Activated CD4-positive, alpha-beta T cell treated with anti-CD3 and anti-CD28 coated beads for 48 hours (primary cell): ENCODE data around the gene FMN1.
"Not testable (repeated sequence)": the region's sequence is repeated elsewhere in the genome, so short reads cannot be mapped to it uniquely, and the experiment has no call there.

Experiments used
- DNase-seq: peaks from one replicate; pipeline ENCODE4 v3.0.0-alpha.2; 2020

FMN1 gene

DNA sequence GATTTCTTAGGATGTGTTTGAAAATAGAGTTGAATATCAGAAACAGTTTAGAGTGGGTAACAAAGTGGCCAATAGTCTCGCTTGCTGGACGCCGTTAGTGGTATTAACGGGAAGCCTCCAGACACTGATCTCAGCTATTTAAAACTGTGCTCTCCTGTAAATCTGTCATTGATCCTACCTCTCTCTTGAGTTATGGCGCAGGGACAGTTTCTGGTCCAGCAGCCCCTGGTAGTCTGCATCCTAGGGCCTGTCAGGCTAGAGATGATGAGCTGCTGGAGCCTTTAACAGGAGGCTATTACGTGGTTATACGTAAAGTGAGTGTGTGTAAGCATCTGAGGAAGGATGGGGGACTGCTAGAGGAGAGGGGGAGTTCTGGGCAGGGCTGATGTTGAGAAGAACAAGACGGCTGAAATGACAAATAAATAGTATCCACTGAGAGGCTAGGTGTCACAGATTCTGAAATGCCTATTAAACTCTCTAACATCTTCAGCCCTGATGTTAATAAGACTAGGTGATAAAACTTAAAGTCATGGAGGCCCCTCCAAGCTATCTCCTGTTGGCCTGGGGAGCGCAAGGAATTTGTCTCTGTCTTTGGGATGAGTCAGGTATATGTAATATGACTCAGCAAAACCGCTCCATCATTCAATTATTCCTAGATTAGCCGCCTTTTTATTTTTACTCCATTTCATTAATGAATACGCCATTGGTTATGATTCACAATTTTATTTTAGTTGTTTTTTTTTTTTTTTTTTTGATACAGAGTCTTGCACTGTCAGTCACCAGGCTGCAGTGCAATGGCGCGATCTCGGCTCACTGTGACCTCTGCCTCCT, 321.0 kb downstream of the FMN1 start:
- no peak for DNase-seq

DNA sequence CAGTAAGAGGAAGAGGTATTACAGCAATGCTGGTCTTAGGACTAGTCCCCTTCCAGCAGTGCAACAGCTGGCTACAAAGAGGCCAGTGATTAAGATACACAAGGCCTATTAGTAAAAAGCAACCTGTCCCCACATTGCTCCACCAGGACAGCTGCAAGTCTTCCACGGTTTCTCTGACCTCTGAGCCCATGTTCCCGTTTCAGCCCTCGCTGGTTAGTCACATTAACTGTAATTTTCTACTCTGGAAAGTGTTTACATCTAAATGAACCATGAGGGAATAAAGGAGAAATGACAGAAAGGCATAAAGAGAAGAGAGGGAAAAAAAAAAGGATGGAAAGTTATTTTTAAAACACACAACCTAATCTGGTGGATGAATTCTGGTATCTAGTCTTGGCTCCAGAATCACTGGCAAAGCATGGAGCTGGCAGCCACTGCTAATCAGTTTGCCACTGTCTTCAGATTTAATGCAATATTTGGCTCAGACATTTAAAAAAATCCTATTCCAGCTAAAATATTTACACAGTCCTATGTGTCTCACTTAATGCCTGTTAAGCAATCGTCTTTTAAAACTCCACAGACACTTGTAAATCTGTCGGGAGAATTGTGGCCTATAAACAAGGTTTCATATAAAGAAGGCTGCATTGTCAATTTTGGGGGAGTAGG, 321.8 kb downstream of the FMN1 start:
- DNase-seq = no peak

DNA sequence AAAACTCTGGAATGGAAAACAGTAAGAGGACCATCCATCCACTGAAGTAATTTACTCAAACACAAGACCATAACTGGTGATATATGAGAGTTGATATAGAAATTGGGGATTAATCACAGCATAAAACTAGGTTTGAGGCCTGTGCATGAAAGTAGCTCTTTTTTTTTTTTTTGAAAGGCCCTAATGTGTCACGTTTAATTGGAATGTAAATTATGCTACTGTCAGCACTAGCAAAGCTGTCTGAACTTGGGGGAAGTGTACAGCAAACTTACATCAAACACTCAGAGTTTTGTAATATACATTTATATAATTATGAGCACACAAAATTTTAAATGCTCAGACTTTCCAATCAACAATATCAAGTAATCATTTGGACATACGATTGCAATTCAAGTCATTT, 322.6 kb downstream of the FMN1 start:
- DNase-seq = no peak

DNA sequence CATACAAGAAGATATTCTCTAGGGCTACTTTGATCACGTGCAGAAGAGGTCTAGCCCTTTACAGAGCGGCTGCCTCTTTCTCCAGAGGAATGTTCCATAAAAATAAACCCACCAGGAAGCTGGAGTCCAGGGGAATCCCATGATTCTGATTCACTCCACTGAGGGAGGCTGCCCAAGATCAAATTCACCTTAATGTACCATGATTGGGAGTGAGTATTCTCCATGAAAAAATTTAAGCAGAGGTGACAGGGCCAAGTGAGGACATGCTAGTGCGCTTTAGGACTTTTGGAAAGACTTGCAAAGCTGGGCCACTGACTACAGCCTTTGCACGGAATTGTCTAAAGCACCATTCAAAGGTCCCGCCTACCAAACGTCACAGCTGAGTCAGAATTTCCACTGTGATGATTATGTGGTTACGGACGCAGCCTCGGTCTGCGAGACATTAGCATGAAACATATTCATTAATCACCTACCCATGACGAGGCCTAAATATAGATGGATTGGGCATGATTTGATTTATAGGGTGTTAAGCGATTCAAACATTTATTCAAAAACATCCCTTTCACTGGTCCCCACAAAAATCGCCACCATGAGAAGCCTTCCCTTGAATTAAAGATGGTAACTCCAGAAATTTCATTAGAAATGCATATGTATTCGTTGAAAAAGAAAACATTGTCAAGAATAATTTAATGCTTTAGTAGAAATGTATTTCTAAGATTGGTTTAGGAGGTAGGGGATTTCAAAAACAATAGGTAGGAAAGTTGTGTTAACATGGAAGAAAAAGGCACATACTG, 324.1 kb downstream of the FMN1 start:
- peak; percentile 4 for DNase-seq

DNA sequence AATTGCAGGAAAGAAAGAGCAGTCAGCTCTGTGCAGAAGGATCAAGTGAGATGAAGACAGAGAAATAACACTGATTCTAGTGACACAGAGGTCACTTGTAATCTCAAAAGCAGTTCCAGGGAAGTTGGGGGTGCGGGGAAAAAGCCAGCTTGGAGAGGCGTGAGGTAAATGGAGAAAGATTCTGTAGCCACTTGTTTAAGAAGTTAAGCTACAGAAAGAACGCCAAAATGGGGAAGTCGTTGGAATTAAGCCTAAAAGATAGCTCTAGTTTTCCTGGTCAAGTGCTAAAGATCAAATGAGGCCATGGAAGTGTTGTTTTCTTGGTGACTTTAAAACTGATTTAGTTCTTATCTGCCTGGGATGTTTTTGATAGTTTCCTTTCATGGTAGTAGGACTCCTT, 324.7 kb downstream of the FMN1 start:
- no peak for DNase-seq

DNA sequence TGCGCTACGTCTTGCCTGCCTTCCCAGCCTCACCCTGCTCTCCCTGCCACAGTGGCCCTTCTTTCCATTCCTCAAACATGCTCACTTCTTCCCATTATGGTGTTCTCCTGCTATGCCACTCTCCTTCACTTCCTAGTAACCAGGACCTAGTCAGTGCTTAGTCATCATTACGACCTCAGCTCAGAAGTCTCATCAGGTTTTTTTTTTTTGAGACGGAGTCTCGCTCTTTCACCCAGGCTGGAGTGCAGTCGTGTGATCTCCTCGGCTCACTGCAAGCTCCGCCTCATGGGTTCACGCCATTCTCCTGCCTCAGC, 327.2 kb downstream of the FMN1 start:
- DNase-seq = no peak

DNA sequence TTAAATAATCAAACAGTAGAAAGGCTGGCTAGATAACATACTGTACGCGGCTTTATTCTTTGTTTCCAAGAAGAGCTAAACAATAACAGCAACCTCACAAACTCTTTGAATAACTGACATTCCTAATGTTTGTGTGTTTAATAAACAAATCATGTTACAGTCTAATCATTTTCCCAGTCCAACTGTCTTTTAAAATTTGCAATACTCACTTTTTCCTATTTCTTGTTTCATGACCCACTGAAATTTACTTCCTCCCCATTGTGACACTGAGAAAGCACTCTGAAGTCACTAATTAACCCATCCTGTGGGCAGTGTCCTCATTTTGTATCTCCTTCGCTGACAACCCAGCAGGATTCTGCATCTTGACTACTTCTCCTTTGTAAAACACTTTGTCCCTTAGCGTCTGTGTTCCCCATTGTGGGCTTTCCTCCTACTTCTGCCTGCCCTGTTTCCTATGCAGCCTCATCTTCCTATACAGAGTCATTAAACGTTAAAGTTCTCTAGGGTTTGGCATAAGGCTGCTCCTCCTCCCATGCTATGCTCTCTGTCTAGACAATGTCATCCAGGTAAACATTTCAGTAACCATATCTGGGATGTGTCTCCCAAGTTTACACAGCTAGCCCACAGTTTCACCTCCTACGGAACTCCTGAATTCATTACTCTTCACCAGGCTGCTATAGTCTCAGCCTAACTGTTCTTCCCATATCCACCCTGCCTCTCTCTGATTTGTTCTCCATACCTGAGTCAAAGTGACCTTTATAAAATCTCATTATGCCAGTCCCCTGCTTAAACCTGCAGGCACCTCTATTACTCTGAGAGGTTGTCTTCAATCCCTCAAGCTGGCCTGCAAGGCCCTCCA, 327.8 kb downstream of the FMN1 start:
- no peak for DNase-seq

DNA sequence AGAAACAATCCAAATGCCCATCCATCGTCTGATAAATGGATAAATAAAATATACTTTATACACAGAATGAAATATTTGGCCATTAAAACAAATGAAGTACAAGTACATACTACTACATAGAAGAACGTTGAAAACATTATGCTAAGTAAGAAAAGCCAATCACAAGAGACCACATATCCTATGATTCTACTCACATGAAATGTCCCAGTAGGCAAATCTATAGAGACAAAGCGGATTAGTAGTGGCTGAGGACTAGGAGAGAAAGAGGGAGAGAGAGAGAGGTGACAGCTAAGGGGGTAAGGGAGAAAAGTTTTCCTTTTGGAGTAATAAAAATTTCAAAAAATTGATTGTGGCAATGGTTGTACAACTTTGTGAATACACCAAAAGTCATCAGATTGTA, 329.7 kb downstream of the FMN1 start:
- no peak for DNase-seq

DNA sequence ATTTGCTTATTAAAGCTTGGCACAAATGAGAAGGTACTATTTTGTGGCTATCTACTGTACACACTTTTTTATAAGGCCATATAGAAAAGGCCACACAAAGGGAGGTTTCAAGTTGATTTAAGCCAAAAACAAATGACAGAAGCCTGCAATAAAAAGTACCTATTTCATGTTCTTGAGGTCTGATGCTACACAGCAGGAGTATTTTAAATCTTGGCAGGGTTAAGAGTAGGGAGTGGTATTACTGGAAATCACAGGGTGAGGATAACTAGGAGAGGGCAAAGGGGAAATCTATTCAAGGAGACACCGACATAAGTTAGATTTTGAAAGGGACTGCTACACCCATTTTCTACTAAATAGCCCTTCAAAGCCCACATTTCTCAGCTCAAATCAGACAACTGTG, 330.5 kb downstream of the FMN1 start:
- DNase-seq = no peak

DNA sequence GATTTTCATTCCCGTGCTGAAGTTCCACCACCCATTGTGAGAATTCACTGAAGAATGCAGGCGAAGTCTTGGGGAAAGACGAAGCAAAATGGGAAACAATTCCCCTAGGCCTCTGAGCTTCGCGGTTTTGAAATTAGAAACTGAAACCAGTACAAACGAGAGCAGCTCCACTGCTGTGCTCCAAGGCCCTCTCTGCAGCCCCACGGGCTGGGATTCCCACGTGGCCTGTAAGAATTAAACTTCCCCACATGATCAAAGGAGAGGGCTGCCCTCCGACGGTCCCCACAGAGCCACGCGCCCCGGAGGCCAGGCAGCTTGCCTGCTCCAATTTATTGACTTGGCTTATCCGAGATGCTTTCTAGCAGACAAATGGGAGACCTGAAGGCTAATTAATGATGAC, 332.8 kb downstream of the FMN1 start:
- DNase-seq = no peak

DNA sequence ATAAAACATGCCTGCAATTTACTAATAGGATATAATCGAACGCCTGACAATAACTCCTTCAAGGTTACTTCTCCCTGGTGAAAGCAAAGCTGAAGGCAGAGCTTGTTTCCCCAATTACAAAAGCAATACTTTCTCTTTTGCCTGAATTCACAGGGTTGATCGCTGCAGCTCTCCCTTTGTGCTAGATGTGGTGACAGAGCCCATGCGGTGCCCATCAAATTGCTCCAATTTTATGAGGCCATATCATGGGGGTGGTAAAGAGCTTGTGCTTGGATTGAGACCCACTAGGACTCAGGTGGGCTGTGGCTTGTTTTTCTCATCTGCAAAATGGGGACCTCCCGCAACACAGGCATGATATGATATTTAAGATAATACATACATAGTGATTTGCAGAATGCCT, 333.3 kb downstream of the FMN1 start:
- DNase-seq = no peak

DNA sequence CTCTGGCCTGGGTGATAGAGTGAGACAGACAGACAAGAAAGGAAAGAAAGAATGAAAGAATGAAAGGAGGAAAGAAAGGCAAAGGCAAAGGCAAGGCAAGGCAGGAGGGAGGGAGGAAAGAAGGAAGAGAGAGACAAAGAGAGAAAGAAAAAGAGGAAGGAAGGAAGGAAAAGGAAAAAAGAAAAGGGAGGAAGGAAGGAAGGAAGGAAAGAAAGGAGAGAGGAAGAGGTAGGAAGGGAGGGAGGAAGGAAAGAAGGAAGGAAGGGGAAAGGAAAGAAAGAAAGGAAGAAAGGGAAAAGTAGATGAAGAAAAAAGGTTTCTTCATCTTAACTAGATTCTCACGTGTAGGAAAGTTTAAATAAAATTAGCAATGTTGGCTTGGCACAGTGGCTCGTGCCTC, 334.5 kb downstream of the FMN1 start:
- no peak for DNase-seq

DNA sequence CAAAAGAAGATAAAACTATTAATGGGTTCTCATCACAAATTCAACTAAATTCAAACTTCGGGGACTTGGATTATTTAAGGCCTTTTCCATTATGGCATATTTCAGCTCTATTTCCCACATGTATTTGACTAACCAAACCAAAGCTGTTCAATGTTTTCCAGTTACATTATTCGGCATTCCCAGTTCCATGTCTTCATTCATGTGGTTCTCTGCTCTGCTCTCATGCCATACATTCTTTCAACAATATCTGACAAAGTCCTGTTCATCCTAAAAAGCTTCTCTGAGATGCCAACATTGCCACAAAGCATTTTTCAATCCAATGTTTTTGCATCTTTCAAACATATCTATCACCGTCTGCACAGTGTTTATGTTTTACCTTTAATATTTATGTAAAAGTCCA, 335.3 kb downstream of the FMN1 start:
- no peak for DNase-seq

DNA sequence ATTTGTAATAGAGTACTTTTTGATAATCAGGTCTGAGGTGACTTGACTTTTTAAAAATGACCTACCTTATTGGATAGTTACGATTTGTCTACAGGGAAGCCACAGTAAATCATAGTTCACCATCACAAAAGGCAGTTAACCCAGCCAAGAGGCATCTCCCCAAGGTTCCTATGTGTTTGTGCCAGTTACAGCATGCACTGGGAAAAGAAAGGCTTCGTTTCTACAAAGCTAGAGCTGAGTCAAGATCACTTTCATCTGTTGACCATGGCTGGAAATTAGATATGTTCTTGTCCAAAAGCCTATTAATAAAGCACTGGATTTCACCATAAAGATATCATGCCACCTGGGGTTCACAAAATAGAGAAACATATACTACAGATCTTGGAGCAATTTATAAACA, 336.8 kb downstream of the FMN1 start:
- no peak for DNase-seq

DNA sequence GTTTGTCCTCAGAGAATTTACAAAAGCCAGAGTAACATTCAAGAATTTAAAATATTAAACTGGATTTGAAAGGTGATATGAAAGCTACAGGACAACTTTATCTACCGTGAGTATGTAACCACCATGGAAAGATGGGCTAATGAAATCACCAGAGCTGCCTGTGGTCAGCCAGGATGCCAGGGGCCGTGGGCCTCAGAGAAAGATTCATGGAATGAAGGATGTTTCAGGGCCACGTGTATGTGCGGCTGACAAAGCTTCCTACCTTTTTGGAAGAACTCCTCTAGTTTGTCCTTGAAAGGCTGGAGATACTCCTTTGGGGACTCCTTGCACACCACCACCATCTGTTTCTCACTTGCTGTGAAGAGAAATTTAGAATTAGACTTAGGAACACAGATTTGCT, 337.8 kb downstream of the FMN1 start:
- DNase-seq = no peak

DNA sequence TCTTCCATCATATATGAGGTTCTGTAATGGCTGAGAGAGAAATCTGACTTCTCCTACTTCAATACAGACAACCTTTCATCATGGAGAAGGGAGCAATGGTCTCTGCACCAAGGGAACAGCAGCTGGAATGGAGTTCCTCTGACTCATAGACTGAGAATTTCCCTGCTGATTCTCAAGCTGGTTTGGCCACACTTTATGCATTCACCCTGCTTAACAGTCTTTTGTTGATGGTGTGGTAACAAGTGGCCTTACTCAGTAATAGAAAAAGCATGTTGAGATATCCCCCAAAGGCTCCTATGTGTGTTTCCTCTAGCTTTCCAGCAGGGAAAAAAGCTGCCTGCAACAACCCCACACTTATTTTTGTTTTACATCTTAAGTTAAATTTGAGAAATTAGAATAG, 338.6 kb downstream of the FMN1 start:
- no peak for DNase-seq

DNA sequence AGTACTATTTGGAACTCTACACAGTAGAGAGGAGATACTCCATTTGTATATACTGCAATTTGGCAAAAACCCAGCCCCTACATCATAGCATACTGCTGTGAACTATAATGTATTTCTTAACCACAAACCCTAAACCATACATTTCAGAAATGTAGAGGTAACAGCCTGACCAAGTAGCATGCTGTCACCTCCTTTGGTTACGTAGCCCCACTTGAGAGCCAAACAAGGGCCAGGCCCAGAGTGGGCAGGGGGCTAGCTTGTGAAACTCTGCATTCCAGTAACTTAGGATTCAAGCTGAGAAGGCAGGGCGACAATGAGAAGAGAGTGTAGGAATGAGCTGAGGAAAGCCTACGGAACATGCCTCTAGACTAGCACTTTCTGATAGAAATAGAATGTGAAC, 340.9 kb downstream of the FMN1 start:
- no peak for DNase-seq

DNA sequence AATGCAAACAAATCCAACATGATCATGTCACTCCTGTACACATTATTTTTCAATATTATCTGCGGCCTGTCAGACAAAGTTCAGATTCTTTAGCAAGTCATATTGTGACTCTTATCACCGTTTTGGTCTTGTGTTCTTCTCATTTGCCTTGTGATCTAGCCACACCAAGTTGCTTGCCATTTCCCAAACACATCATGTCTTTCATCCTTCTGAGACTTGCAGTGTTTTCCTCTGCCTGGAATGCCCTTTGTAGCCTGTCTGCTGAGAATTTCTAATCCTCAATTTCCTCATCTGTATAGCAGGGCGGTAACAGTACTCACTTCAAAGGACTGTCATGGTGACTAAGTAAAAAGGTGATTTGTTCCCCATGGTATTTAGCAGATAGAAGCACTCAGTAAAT, 341.7 kb downstream of the FMN1 start:
- no peak for DNase-seq

DNA sequence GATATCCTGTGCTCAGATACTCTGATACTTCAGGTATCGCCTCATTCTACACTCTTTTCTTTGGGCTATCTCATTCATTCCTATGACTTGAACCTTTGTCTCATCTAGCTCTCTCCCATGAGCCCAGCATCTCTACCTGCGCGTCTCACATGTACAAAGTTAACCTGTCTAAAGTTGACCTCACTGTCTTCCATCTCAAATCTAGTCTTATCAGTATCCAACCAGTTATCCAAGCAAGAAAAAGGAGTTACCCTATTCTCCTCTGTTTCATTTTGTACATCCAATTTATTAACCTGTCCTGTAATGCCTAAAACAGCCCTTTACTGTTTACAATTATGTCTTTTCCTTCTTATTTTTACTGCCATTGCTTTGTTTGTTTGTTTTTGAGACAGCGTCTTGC, 342.5 kb downstream of the FMN1 start:
- no peak for DNase-seq

DNA sequence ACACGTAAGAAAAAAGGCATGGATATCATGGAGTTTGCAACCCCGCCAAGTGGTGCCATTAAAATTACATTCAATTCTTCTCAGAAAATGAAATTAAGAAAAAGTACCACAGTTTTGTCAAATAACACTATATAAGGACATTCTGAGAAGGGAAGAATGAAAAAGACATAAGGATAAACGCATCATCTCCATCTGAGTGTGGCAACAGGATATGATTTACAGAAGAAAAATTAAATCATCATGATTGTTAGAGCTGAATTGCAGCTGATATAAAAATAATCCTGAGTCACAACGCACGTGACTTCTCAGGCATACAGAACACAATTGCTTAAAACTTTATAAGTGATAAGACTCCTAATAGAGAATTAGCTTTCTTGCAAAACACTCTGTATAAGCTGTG, 342.9 kb downstream of the FMN1 start:
- no peak for DNase-seq

DNA sequence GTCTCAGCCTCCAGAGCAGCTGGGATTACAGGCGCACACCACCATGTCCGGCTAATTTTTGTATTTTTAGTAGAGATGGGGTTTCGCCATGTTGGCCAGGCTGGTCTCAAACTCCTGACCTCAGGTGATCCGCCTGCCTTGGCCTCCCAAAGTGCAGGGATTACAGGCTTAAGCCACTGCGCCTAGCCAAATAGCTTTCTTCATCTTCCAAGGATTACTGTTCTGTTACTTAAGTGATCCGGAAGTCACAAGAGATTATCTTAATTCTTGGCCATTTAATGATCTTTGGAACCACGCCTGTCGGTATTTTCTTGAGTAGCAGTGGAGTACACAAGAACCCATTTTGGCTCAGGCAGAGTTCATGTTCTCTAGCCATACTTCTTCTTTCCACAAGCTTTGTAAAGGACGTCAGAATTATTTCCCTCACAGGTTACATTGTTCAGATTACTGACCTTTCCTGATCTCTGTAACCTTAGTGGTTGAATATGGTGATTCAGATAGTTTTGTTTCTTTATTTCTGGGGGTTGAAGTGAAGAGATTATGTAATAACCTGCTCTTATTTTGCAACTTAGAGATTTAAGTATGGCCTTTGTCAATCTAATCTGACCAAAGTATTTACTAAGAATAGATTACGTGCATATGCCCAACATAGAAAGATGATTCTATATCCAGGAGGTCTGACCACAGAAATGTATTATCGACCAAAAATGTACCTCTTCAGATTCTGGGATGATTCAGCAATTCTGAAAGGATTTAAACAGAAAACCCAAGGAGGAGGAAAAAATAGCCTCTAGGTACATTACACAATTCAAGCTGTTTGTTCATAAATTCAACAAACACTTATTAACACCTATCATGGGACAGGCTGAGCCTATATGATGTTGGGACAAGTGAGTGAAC, 344.5 kb downstream of the FMN1 start:
- no peak for DNase-seq

DNA sequence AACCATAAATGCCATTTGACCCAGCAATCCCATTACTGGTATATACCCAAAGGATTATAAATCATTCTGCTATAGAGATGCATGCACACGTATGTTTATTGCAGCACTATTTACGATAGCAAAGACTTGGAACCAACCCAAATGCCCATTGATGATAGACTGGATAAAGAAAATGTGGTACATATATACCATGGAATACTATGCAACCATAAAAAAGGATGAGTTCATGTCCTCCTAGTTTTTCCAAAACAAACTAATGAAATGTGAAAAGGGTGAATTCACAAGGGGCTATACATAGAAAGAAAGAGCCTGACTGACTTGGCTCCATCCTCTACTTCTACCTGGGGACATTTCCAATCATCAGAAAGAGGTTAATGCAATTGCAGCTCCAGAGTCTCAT, 347.8 kb downstream of the FMN1 start:
- DNase-seq = not testable (repeated sequence)
